HG02840 (cell line): ENCODE measurements around the gene EME1.

Source experiments
- ATAC-seq: cut with Tn5 transposase; IDR thresholded peaks from one replicate; pipeline ENCODE4 v1.9.1; 2021; ENCODE audit warnings: mild to moderate bottlenecking, moderate library complexity, moderate number of reproducible peaks; ENCODE audit not compliant: unreplicated experiment, low FRiP score

Gene EME1

GRCh38 chr17:50361561-50362480 is 11.2 kb upstream of the EME1 start:
- ATAC-seq, result no peak

- ATAC-seq, result no peak
These were observed 10.4 kb upstream of the EME1 start for GRCh38 chr17:50362661-50363060.

- no peak for ATAC-seq
These were observed 9.6 kb upstream of the EME1 start for GRCh38 chr17:50363217-50364060.

GRCh38 chr17:50364061-50364458 is 9.0 kb upstream of the EME1 start:
- ATAC-seq, result no peak

GRCh38 chr17:50364715-50365114 is 8.3 kb upstream of the EME1 start:
- no peak for ATAC-seq

GRCh38 chr17:50365165-50365564 is 7.9 kb upstream of the EME1 start:
- no peak for ATAC-seq

- ATAC-seq, result no peak
These were observed 7.2 kb upstream of the EME1 start for GRCh38 chr17:50365649-50366393.

GRCh38 chr17:50367401-50367800 is 5.6 kb upstream of the EME1 start:
- no peak for ATAC-seq

GRCh38 chr17:50370052-50370451 is 3.0 kb upstream of the EME1 start:
- ATAC-seq, result no peak

- ATAC-seq, result no peak
These were observed 1.5 kb upstream of the EME1 start for GRCh38 chr17:50371526-50371925.

GRCh38 chr17:50372222-50372757 is 739 bp upstream of the EME1 start:
- ATAC-seq, result no peak

GRCh38 chr17:50373705-50374104 is 676 bp downstream of the EME1 start:
- ATAC-seq, result no peak

GRCh38 chr17:50375858-50376538 is 3.0 kb downstream of the EME1 start:
- ATAC-seq, result no peak

- ATAC-seq, result no peak
These were observed 6.5 kb downstream of the EME1 start for GRCh38 chr17:50379351-50380132.

- ATAC-seq, result no peak
These were observed 7.6 kb downstream of the EME1 start for GRCh38 chr17:50380369-50381259.

- no peak for ATAC-seq
These were observed 8.3 kb downstream of the EME1 start for GRCh38 chr17:50381260-50381815.

- no peak for ATAC-seq
These were observed 8.9 kb downstream of the EME1 start for GRCh38 chr17:50381920-50382319.

GRCh38 chr17:50382931-50383330 is 9.9 kb downstream of the EME1 start:
- no peak for ATAC-seq
